Measurements from ENCODE around the gene C11orf65. TPM values are rescaled to one million over a fixed set of nuclear protein-coding genes. Genes with fewer than 3 reads are reported as not detected.
A peak's percentile ranks its signal among the peaks of the same experiment; 100 is the strongest.

Gene C11orf65
- total and polyA plus RNA-seq, 4 donors = 0.33 to 1.2 (median 0.68) TPM

DNA sequence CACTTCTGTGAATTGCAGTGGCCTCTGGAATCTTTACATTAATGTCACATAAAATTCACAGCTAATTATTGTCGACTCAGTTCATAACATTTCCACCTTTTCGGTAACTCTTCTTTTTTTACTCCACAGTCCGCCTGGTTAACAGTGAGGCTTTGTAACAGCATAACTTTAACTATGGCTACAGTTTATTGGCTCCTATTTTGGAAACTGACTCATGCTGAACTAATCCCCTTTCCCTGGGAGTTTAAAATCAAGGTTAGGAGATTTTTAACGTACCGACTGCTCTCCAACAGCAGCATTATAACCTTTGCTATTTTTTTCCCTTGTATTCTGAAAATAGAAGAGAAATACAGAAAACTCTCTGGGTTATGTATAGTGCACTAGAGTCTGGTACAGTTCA, 34.1 kb upstream of the C11orf65 start:
- no peak for TF ChIP-seq RXRA (IDR thresholded peaks at IDR 0.05)
- TF ChIP-seq JUND (IDR thresholded peaks at IDR 0.05) = no peak
- TF ChIP-seq SP1 (IDR thresholded peaks at IDR 0.05) = no peak
- TF ChIP-seq EGR1 (IDR thresholded peaks at IDR 0.05; ENCODE audit: low read depth in 2 of 2) = no peak
- TF ChIP-seq ZBTB33 (IDR thresholded peaks at IDR 0.05) = no peak
- no peak overlapping the region for H3K9ac ChIP-seq (ENCODE audit: low read depth in 1 of 2, low read length in 2 of 2)
- 95% methylated on average over 5 of the region's 5 CpGs for WGBS
- no peaks in the 10 kb centered on the region for H3K27me3 ChIP-seq (ENCODE audit: control insufficient read depth in 4 of 4, insufficient read depth in 4 of 4, low read length in 3 of 4)
- no peak overlapping the region for H3K4me3 ChIP-seq (ENCODE audit: low read depth in 1 of 3, low read length in 3 of 3)
- no peak overlapping the region for H3K27ac ChIP-seq (ENCODE audit: low read depth in 1 of 2, low read length in 2 of 2)
- DNase-seq (ENCODE audit: low spot score) = no peak
- no peaks in the 10 kb centered on the region for H3K36me3 ChIP-seq (ENCODE audit: control insufficient read depth in 4 of 4, insufficient read depth in 3 of 4, low read depth in 1 of 4, low read length in 3 of 4)
- no peaks in the 10 kb centered on the region for H3K9me3 ChIP-seq (ENCODE audit: control insufficient read depth in 4 of 4, low read length in 3 of 4)
- peaks cover 0 to 6% (median 4%) of the 10 kb centered on the region in 4 donors for H3K4me1 ChIP-seq (ENCODE audit: control insufficient read depth in 4 of 4, insufficient read depth in 4 of 4, low read length in 3 of 4)

- no peaks in the 10 kb centered on the region for H3K9me3 ChIP-seq (ENCODE audit: control insufficient read depth in 4 of 4, low read length in 3 of 4)
- 68% methylated on average over 2 of the region's 2 CpGs for whole genome bisulfite sequencing
- H3K4me3 ChIP-seq (ENCODE audit: low read depth in 1 of 3, low read length in 3 of 3) = no peak overlapping the region
- peaks cover 0 to 6% (median 4%) of the 10 kb centered on the region in 4 donors for H3K4me1 ChIP-seq (ENCODE audit: control insufficient read depth in 4 of 4, insufficient read depth in 4 of 4, low read length in 3 of 4)
- no peaks in the 10 kb centered on the region for H3K36me3 ChIP-seq (ENCODE audit: control insufficient read depth in 4 of 4, insufficient read depth in 3 of 4, low read depth in 1 of 4, low read length in 3 of 4)
- H3K27me3 ChIP-seq (ENCODE audit: control insufficient read depth in 4 of 4, insufficient read depth in 4 of 4, low read length in 3 of 4) = no peaks in the 10 kb centered on the region
- H3K9ac ChIP-seq (ENCODE audit: low read depth in 1 of 2, low read length in 2 of 2) = no peak overlapping the region
- H3K27ac ChIP-seq (ENCODE audit: low read depth in 1 of 2, low read length in 2 of 2) = no peak overlapping the region
- no peak for TF ChIP-seq ATF3 (IDR thresholded peaks at IDR 0.05)
- no peak for TF ChIP-seq MAX (IDR thresholded peaks at IDR 0.05)
- no peak for DNase-seq (ENCODE audit: low spot score)
Measured at GRCh38 chr11:108500721-108501120, 33.4 kb upstream of the C11orf65 start.

DNA sequence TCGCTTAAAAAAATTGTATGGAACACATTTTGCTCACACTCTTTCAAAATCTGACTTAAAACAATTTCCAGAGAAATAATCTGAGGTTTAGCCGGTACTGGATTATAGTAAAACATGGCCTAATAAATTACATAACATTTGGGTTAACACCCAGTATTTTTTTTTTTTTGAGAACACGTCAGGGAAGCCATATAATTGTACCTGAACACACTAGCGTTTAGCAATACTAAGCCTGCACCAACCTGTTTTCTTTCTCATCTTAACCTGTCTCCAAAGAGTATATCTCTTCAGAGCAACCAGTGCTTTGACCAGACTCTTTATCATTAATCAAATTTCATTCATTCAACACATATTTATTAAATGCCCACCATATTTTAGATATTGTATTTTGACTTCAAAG, 32.8 kb upstream of the C11orf65 start:
- Histone ChIP-seq H3K27ac (ENCODE audit: low read depth in 1 of 2, low read length in 2 of 2) (no peak overlapping the region), H3K9me3 (ENCODE audit: control insufficient read depth in 4 of 4, low read length in 3 of 4) (no peaks in the 10 kb centered on the region), H3K4me3 (ENCODE audit: low read depth in 1 of 3, low read length in 3 of 3) (no peak overlapping the region), H3K36me3 (ENCODE audit: control insufficient read depth in 4 of 4, insufficient read depth in 3 of 4, low read depth in 1 of 4, low read length in 3 of 4) (no peaks in the 10 kb centered on the region), H3K9ac (ENCODE audit: low read depth in 1 of 2, low read length in 2 of 2) (no peak overlapping the region), H3K4me1 (ENCODE audit: control insufficient read depth in 4 of 4, insufficient read depth in 4 of 4, low read length in 3 of 4) (peaks cover 0 to 6% (median 4%) of the 10 kb centered on the region in 4 donors), H3K27me3 (ENCODE audit: control insufficient read depth in 4 of 4, insufficient read depth in 4 of 4, low read length in 3 of 4) (no peaks in the 10 kb centered on the region)
- 87% methylated on average over 4 of the region's 4 CpGs for WGBS
- TF ChIP-seq GABPA (IDR thresholded peaks at IDR 0.05 in 1 of 2, conservative IDR thresholded peaks at IDR 0.05 in 1 of 2) (no peak), YY1 (IDR thresholded peaks at IDR 0.05) (no peak)
- DNase-seq (ENCODE audit: low spot score) = no peak

- Histone ChIP-seq H3K27ac (ENCODE audit: low read depth in 1 of 2, low read length in 2 of 2) (peak overlapping the region; percentile 92 to 93), H3K9ac (ENCODE audit: low read depth in 1 of 2, low read length in 2 of 2) (peak overlapping the region; percentile 5 to 79), H3K27me3 (ENCODE audit: control insufficient read depth in 4 of 4, insufficient read depth in 4 of 4, low read length in 3 of 4) (no peaks in the 10 kb centered on the region), H3K4me1 (ENCODE audit: control insufficient read depth in 4 of 4, insufficient read depth in 4 of 4, low read length in 3 of 4) (peaks cover 0 to 6% (median 4%) of the 10 kb centered on the region in 4 donors), H3K36me3 (ENCODE audit: control insufficient read depth in 4 of 4, insufficient read depth in 3 of 4, low read depth in 1 of 4, low read length in 3 of 4) (no peaks in the 10 kb centered on the region), H3K9me3 (ENCODE audit: control insufficient read depth in 4 of 4, low read length in 3 of 4) (no peaks in the 10 kb centered on the region), H3K4me3 (ENCODE audit: low read depth in 1 of 3, low read length in 3 of 3) (peak overlapping the region; percentile 47 to 77 (median 64))
- peak; percentile 33 for DNase-seq (ENCODE audit: low spot score)
- 77% methylated on average over 29 of the region's 29 CpGs for WGBS
- TF ChIP-seq EGR1 (IDR thresholded peaks at IDR 0.05; ENCODE audit: low read depth in 2 of 2) (no peak), HNF4A (conservative IDR thresholded peaks at IDR 0.05) (no peak), JUND (IDR thresholded peaks at IDR 0.05) (no peak), RXRA (IDR thresholded peaks at IDR 0.05) (no peak), TAF1 (conservative IDR thresholded peaks at IDR 0.05) (no peak), ZBTB33 (IDR thresholded peaks at IDR 0.05) (no peak), GABPA (IDR thresholded peaks at IDR 0.05 in 1 of 2, conservative IDR thresholded peaks at IDR 0.05 in 1 of 2) (no peak), ATF3 (IDR thresholded peaks at IDR 0.05) (no peak), NR2F2 (IDR thresholded peaks at IDR 0.05) (no peak), FOXA2 (IDR thresholded peaks at IDR 0.05) (no peak), SP1 (IDR thresholded peaks at IDR 0.05) (no peak)
- TF ChIP-seq, protein P1, sequence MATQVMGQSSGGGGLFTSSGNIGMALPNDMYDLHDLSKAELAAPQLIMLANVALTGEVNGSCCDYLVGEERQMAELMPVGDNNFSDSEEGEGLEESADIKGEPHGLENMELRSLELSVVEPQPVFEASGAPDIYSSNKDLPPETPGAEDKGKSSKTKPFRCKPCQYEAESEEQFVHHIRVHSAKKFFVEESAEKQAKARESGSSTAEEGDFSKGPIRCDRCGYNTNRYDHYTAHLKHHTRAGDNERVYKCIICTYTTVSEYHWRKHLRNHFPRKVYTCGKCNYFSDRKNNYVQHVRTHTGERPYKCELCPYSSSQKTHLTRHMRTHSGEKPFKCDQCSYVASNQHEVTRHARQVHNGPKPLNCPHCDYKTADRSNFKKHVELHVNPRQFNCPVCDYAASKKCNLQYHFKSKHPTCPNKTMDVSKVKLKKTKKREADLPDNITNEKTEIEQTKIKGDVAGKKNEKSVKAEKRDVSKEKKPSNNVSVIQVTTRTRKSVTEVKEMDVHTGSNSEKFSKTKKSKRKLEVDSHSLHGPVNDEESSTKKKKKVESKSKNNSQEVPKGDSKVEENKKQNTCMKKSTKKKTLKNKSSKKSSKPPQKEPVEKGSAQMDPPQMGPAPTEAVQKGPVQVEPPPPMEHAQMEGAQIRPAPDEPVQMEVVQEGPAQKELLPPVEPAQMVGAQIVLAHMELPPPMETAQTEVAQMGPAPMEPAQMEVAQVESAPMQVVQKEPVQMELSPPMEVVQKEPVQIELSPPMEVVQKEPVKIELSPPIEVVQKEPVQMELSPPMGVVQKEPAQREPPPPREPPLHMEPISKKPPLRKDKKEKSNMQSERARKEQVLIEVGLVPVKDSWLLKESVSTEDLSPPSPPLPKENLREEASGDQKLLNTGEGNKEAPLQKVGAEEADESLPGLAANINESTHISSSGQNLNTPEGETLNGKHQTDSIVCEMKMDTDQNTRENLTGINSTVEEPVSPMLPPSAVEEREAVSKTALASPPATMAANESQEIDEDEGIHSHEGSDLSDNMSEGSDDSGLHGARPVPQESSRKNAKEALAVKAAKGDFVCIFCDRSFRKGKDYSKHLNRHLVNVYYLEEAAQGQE (IDR thresholded peaks at IDR 0.05) = no peak
Measured at GRCh38 chr11:108498816-108499408, 31.6 kb upstream of the C11orf65 start.
